Endothelial cell of umbilical vein (primary cell): ENCODE measurements around the gene CNOT4.

ENCODE experiments used
- CTCF ChIP-seq, 2 donors: IDR thresholded peaks; 1 replicate in 1 of 2; 2 replicates in 1 of 2; pipeline ENCODE4 v1.5.1; 2011; ENCODE audit warnings: low read length in 2 of 2, mild to moderate bottlenecking in 2 of 2, moderate library complexity in 2 of 2, control low read depth in 1 of 2, inconsistent platforms in 1 of 2, low read depth in 1 of 2; ENCODE audit not compliant: insufficient read depth in 1 of 2; ENCODE audit errors: extremely low read depth in 1 of 2
- JUN ChIP-seq: IDR thresholded peaks from 2 replicates; pipeline ENCODE4 v1.6.1; 2011; ENCODE audit warnings: borderline replicate concordance, low read depth; ENCODE audit not compliant: insufficient read length, insufficient read depth
- POLR2A ChIP-seq: IDR thresholded peaks from 2 replicates; pipeline ENCODE4 v1.6.1; 2012; ENCODE audit warnings: low read depth, mild to moderate bottlenecking, control low read depth, low read length
- POLR2AphosphoS5 ChIP-seq: IDR thresholded peaks from 2 replicates; pipeline ENCODE4 v1.6.1; 2012; ENCODE audit warnings: low read depth, mild to moderate bottlenecking, control low read depth, low read length, moderate library complexity; ENCODE audit not compliant: insufficient read depth

- TF ChIP-seq CTCF (IDR thresholded peaks at IDR 0.05; ENCODE audit: extremely low read depth in 1 of 2, insufficient read depth in 1 of 2, low read depth in 1 of 2, low read length in 2 of 2) (no peak), POLR2AphosphoS5 (no peak), POLR2A (no peak), JUN (no peak)
These were observed 23.5 kb downstream of the CNOT4 start for GRCh38 chr7:135486261-135486920.
